Gastroesophageal sphincter (tissue), 4 donors: Measurements from ENCODE around the gene COL25A1. TPM values are rescaled to one million over a fixed set of nuclear protein-coding genes. Genes with fewer than 3 reads are reported as not detected.

ENCODE experiments used
- ATAC-seq: fragments of 150-250 bp; one replicate; pipeline ENCODE4 v1.9.1; 2016; ENCODE audit warnings: mild to moderate bottlenecking, moderate library complexity
- H3K27ac ChIP-seq, 4 donors: fragments of 200-600 bp; sonication (generic) in 3 of 4; 1 replicate in 3 of 4; 2 replicates in 1 of 4; pipeline ENCODE4 v1.5.1; 2016 to 2019
- H3K27me3 ChIP-seq: fragments of 200-600 bp; sonication (generic); one replicate; pipeline ENCODE4 v1.5.1; 2019
- H3K36me3 ChIP-seq, 2 donors: fragments of 200-600 bp; sonication (generic); one replicate each; pipeline ENCODE4 v1.5.1; 2019; ENCODE audit warnings: control low read depth in 1 of 2
- H3K4me1 ChIP-seq, 3 donors: fragments of 200-600 bp; sonication (generic); 1 replicate in 2 of 3; 2 replicates in 1 of 3; pipeline ENCODE4 v1.5.1; 2016 to 2019; ENCODE audit warnings: control low read depth in 2 of 3
- H3K4me3 ChIP-seq, 2 donors: fragments of 200-600 bp; sonication (generic); one replicate each; pipeline ENCODE4 v1.5.1; 2019; ENCODE audit warnings: mild to moderate bottlenecking in 1 of 2, moderate library complexity in 1 of 2
- H3K9me3 ChIP-seq, 3 donors: fragments of 200-600 bp; sonication (generic); one replicate each; pipeline ENCODE4 v1.5.1; 2017 to 2019; ENCODE audit warnings: control low read depth in 2 of 3
- CTCF ChIP-seq, 4 experiments: fragments of 200-600 bp in 2 of 4; fragments of 450-650 bp in 2 of 4; sonication (generic) in 1 of 4; IDR thresholded peaks; one replicate each; pipeline ENCODE4 v1.5.1; 2017 to 2019; ENCODE audit warnings: antibody characterized with exemption in 4 of 4, mild to moderate bottlenecking in 2 of 4, moderate library complexity in 2 of 4
- EP300 ChIP-seq: sonication (generic); formaldehyde crosslinking; IDR thresholded peaks from one replicate; pipeline ENCODE4 v1.6.1; 2017; ENCODE audit warnings: antibody characterized with exemption, mild to moderate bottlenecking
- POLR2A ChIP-seq, 2 donors: fragments of 450-650 bp; IDR thresholded peaks; one replicate each; pipeline ENCODE4 v1.6.1; 2017; ENCODE audit warnings: antibody characterized with exemption in 2 of 2, mild to moderate bottlenecking in 2 of 2, moderate library complexity in 1 of 2
- POLR2AphosphoS5 ChIP-seq: sonication (generic); formaldehyde crosslinking; IDR thresholded peaks from one replicate; pipeline ENCODE4 v1.6.1; 2017; ENCODE audit warnings: antibody characterized with exemption
- WGBS, 2 donors: methylation state at CpG; one replicate each; pipeline ENCODE4 v1.1.5; 2018; ENCODE audit warnings: low coverage in 1 of 2; 5-methylcytosine and 5-hydroxymethylcytosine counted together
- total RNA-seq, 4 donors: library from RNA; depleted of rRNA; stranded (reverse); fragments of >200 nt; gene quantifications; one replicate each; pipeline ENCODE4 v1.1.0, GENCODE V29; 2016

The COL25A1 gene
- total RNA-seq, 4 donors from 2014 or later = 0.40 to 1.8 (median 1.0) TPM

- H3K4me1 ChIP-seq = no peaks in the 10 kb centered on the region
- H3K36me3 ChIP-seq = no peaks in the 10 kb centered on the region
- no peaks in the 10 kb centered on the region for H3K9me3 ChIP-seq
- no peaks in the 10 kb centered on the region for H3K27me3 ChIP-seq
- TF ChIP-seq CTCF (IDR thresholded peaks at IDR 0.05) (no peak), POLR2AphosphoS5 (no peak), POLR2A (IDR thresholded peaks at IDR 0.05) (no peak), EP300 (no peak)
- no peak overlapping the region for H3K4me3 ChIP-seq
- ATAC-seq = no peak
- no peak overlapping the region for H3K27ac ChIP-seq
Observed at GRCh38 chr4:109171070-109171469, 131.4 kb downstream of the COL25A1 start.

GRCh38 chr4:109169170-109169569 lies 133.3 kb downstream of the COL25A1 start:
- Histone ChIP-seq H3K27ac (no peak overlapping the region), H3K4me1 (no peaks in the 10 kb centered on the region), H3K36me3 (no peaks in the 10 kb centered on the region), H3K27me3 (no peaks in the 10 kb centered on the region), H3K4me3 (no peak overlapping the region), H3K9me3 (no peaks in the 10 kb centered on the region)
- 18% methylated on average over 1 of the region's 1 CpG; no CpG with 5 or more reads in 1 of the 2 donors for WGBS, 2 donors
- TF ChIP-seq POLR2A (IDR thresholded peaks at IDR 0.05) (no peak), CTCF (IDR thresholded peaks at IDR 0.05) (no peak), EP300 (no peak)
- ATAC-seq = no peak

- no peak overlapping the region for H3K27ac ChIP-seq
- H3K4me3 ChIP-seq = no peak overlapping the region
- H3K9me3 ChIP-seq = no peaks in the 10 kb centered on the region
- 59 to 86% methylated on average over 3 of the region's 3 CpGs for WGBS, 2 donors
- H3K27me3 ChIP-seq = no peaks in the 10 kb centered on the region
- no peaks in the 10 kb centered on the region for H3K4me1 ChIP-seq
- no peaks in the 10 kb centered on the region for H3K36me3 ChIP-seq
- TF ChIP-seq EP300 (no peak), CTCF (IDR thresholded peaks at IDR 0.05) (no peak), POLR2A (IDR thresholded peaks at IDR 0.05) (no peak), POLR2AphosphoS5 (no peak)
- no peak for ATAC-seq
Observed at GRCh38 chr4:109166586-109166985, 135.9 kb downstream of the COL25A1 start.

- Histone ChIP-seq H3K27me3 (no peaks in the 10 kb centered on the region), H3K9me3 (no peaks in the 10 kb centered on the region), H3K27ac (no peak overlapping the region), H3K36me3 (no peaks in the 10 kb centered on the region), H3K4me3 (no peak overlapping the region), H3K4me1 (no peaks in the 10 kb centered on the region)
- TF ChIP-seq CTCF (IDR thresholded peaks at IDR 0.05) (no peak), EP300 (no peak), POLR2A (IDR thresholded peaks at IDR 0.05) (no peak), POLR2AphosphoS5 (no peak)
- no peak for ATAC-seq
Observed at GRCh38 chr4:109166126-109166525, 136.3 kb downstream of the COL25A1 start.

- Histone ChIP-seq H3K4me1 (no peaks in the 10 kb centered on the region), H3K4me3 (no peak overlapping the region), H3K9me3 (no peaks in the 10 kb centered on the region), H3K27me3 (no peaks in the 10 kb centered on the region), H3K36me3 (no peaks in the 10 kb centered on the region), H3K27ac (no peak overlapping the region)
- TF ChIP-seq POLR2A (IDR thresholded peaks at IDR 0.05) (no peak), EP300 (no peak), POLR2AphosphoS5 (no peak), CTCF (IDR thresholded peaks at IDR 0.05) (no peak)
- no peak for ATAC-seq
Observed at GRCh38 chr4:109164011-109164410, 138.4 kb downstream of the COL25A1 start.
